ENCODE measurements around the gene GPC6.

DNA sequence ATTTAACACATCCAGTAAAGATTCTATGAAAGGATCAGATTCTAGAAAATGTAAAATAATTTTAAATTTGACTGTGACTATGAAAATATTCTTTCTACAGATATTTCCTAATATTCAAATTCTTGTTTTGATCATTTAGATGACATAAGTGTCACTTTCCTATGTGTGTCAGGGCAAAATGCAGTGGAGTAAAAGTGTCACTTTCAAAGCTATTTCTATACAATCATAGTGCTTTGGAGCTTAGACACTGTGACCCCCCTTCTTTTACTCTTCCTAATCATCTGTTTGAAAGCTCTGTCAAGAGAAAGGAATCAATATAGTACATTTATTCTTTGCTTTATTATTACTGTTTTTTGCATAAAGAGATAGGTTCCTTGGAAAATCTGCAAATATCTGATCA, 760.9 kb downstream of the GPC6 start:
- TF ChIP-seq, protein P1, sequence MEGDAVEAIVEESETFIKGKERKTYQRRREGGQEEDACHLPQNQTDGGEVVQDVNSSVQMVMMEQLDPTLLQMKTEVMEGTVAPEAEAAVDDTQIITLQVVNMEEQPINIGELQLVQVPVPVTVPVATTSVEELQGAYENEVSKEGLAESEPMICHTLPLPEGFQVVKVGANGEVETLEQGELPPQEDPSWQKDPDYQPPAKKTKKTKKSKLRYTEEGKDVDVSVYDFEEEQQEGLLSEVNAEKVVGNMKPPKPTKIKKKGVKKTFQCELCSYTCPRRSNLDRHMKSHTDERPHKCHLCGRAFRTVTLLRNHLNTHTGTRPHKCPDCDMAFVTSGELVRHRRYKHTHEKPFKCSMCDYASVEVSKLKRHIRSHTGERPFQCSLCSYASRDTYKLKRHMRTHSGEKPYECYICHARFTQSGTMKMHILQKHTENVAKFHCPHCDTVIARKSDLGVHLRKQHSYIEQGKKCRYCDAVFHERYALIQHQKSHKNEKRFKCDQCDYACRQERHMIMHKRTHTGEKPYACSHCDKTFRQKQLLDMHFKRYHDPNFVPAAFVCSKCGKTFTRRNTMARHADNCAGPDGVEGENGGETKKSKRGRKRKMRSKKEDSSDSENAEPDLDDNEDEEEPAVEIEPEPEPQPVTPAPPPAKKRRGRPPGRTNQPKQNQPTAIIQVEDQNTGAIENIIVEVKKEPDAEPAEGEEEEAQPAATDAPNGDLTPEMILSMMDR (conservative IDR thresholded peaks at IDR 0.05) = no peak
- TF ChIP-seq ZFX (IDR thresholded peaks at IDR 0.05) = no peak
